HepG2 (cell line): ENCODE data around the gene WDFY1. TPM values are rescaled to one million over a fixed set of nuclear protein-coding genes. Genes with fewer than 3 reads are reported as not detected.

Experiments used
- ARNTL ChIP-seq: sonication (generic); formaldehyde crosslinking; IDR thresholded peaks from 2 replicates; pipeline ENCODE4 v1.4.0; 2020; ENCODE audit warnings: mild to moderate bottlenecking, missing genetic modification reagents
- KAT8 ChIP-seq: IDR thresholded peaks from 2 replicates; pipeline ENCODE4 v1.6.1; 2016; ENCODE audit warnings: missing genetic modification reagents, missing compliant biosample characterization
- KLF15 ChIP-seq: sonication (generic); formaldehyde crosslinking; IDR thresholded peaks from 2 replicates; pipeline ENCODE4 v1.8.1; 2023; ENCODE audit warnings: borderline replicate concordance, mild to moderate bottlenecking, inconsistent platforms, missing genetic modification reagents, mixed read lengths
- MATR3 ChIP-seq: sonication (generic); formaldehyde crosslinking; IDR thresholded peaks from 2 replicates; pipeline ENCODE4 v1.4.0; 2020; ENCODE audit warnings: missing genetic modification reagents
- POLR2A ChIP-seq, 2 experiments: IDR thresholded peaks; 2 replicates each; pipeline ENCODE4 v1.6.1; 2011; ENCODE audit warnings: low read depth in 2 of 2, low read length in 2 of 2, mild to moderate bottlenecking in 1 of 2, moderate library complexity in 1 of 2; ENCODE audit not compliant: insufficient read depth in 1 of 2
- SOX6 ChIP-seq, 2 experiments: fragments of 450-650 bp in 1 of 2; sonication (generic) in 1 of 2; formaldehyde crosslinking in 1 of 2; IDR thresholded peaks; 2 replicates each; pipeline versions ENCODE4 v1.4.0 to v1.6.1; 2017 to 2020; ENCODE audit warnings: antibody characterized with exemption in 1 of 2, mild to moderate bottlenecking in 1 of 2, missing genetic modification reagents in 1 of 2
- ZNF432 ChIP-seq: sonication (generic); formaldehyde crosslinking; IDR thresholded peaks from 2 replicates; pipeline ENCODE4 v1.5.0; 2020; ENCODE audit warnings: missing genetic modification reagents, mild to moderate bottlenecking, borderline replicate concordance
- ZNF777 ChIP-seq: sonication (generic); formaldehyde crosslinking; IDR thresholded peaks from 2 replicates; pipeline ENCODE4 v1.4.0; 2020; ENCODE audit warnings: missing genetic modification reagents
- polyA plus RNA-seq, 8 experiments: library from polyadenylated mRNA; depleted of rRNA in 3 of 8; stranded (reverse) in 7 of 8; unstranded in 1 of 8; fragments of >200 nt; fragmentation: Illumina TruSeq in 4 of 8; extraction: Trizol in 4 of 8; gene quantifications; 2 replicates each; pipeline versions ENCODE4 v1.2.1 to v1.2.3, GENCODE V29; 2011 to 2016; ENCODE audit warnings: low read depth in 4 of 8, missing spikeins in 1 of 8, mixed read lengths in 1 of 8; ENCODE audit not compliant: insufficient read depth in 1 of 8
- total RNA-seq, 5 experiments: library from RNA; depleted of rRNA; stranded (reverse); fragments of >200 nt; fragmentation: Illumina TruSeq; extraction: Trizol; gene quantifications; 2 replicates each; pipeline ENCODE4 v1.2.3, GENCODE V29; 2016; ENCODE audit warnings: low read depth in 1 of 5
- TF ChIP-seq, protein P1 (sequence below): sonication (generic); formaldehyde crosslinking; IDR thresholded peaks from 2 replicates; pipeline ENCODE4 v1.4.0; 2020; ENCODE audit warnings: missing genetic modification reagents, borderline replicate concordance
- TF ChIP-seq, protein P2 (sequence below): IDR thresholded peaks from 2 replicates; pipeline ENCODE4 v1.6.1; 2016
- TF ChIP-seq, protein P3 (sequence below): sonication (generic); formaldehyde crosslinking; IDR thresholded peaks from one replicate; pipeline ENCODE4 v1.5.1; 2020; ENCODE audit warnings: mild to moderate bottlenecking, missing genetic modification reagents; ENCODE audit errors: not compliant biosample characterization
- TF ChIP-seq, protein P4 (sequence below): sonication (generic); formaldehyde crosslinking; IDR thresholded peaks from 2 replicates; pipeline ENCODE4 v1.4.0; 2020; ENCODE audit warnings: missing genetic modification reagents

Gene WDFY1
- total and polyA plus RNA-seq, 2 of the 13 experiments (the other 11 are each of a cell fraction or from before 2014, with no cell fraction given), result 77.0 to 78.4 TPM

DNA sequence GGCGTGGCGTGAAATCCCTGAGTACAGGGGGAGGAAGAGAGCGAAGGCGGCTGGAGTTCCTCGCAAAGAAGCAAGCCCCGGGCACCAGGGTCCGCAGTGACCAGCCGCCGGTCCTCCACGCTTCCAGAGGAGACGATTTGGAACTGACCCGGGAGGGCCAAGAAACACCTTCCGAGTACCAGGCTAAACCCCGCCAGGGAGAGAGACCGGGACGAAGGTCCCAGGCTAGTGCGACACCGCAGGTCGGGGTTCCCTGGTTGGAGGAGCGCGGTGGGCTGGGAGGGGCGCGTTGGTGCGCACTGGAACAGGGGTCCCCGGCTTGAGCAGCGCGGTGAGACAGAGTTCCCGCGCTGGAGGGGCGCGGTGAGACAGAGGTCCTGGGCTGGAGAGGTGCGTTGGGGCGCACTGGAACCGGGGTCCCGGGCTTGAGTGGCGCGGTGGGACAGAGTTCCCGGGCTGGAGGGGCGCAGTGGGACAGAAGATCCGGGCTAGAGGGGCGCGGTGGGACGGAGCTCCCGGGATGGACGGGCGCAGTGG is 901 bp downstream of the WDFY1 start (continued):
- TF ChIP-seq, protein P1, sequence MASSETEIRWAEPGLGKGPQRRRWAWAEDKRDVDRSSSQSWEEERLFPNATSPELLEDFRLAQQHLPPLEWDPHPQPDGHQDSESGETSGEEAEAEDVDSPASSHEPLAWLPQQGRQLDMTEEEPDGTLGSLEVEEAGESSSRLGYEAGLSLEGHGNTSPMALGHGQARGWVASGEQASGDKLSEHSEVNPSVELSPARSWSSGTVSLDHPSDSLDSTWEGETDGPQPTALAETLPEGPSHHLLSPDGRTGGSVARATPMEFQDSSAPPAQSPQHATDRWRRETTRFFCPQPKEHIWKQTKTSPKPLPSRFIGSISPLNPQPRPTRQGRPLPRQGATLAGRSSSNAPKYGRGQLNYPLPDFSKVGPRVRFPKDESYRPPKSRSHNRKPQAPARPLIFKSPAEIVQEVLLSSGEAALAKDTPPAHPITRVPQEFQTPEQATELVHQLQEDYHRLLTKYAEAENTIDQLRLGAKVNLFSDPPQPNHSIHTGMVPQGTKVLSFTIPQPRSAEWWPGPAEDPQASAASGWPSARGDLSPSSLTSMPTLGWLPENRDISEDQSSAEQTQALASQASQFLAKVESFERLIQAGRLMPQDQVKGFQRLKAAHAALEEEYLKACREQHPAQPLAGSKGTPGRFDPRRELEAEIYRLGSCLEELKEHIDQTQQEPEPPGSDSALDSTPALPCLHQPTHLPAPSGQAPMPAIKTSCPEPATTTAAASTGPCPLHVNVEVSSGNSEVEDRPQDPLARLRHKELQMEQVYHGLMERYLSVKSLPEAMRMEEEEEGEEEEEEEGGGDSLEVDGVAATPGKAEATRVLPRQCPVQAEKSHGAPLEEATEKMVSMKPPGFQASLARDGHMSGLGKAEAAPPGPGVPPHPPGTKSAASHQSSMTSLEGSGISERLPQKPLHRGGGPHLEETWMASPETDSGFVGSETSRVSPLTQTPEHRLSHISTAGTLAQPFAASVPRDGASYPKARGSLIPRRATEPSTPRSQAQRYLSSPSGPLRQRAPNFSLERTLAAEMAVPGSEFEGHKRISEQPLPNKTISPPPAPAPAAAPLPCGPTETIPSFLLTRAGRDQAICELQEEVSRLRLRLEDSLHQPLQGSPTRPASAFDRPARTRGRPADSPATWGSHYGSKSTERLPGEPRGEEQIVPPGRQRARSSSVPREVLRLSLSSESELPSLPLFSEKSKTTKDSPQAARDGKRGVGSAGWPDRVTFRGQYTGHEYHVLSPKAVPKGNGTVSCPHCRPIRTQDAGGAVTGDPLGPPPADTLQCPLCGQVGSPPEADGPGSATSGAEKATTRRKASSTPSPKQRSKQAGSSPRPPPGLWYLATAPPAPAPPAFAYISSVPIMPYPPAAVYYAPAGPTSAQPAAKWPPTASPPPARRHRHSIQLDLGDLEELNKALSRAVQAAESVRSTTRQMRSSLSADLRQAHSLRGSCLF (CRISPR knock-in tag), result no peak
- TF ChIP-seq, protein P2, sequence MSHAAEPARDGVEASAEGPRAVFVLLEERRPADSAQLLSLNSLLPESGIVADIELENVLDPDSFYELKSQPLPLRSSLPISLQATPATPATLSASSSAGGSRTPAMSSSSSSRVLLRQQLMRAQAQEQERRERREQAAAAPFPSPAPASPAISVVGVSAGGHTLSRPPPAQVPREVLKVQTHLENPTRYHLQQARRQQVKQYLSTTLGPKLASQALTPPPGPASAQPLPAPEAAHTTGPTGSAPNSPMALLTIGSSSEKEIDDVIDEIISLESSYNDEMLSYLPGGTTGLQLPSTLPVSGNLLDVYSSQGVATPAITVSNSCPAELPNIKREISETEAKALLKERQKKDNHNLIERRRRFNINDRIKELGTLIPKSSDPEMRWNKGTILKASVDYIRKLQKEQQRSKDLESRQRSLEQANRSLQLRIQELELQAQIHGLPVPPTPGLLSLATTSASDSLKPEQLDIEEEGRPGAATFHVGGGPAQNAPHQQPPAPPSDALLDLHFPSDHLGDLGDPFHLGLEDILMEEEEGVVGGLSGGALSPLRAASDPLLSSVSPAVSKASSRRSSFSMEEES (CRISPR knock-in tag), result no peak; the same call in 1 of the 2 replicates
- TF ChIP-seq, protein P3, sequence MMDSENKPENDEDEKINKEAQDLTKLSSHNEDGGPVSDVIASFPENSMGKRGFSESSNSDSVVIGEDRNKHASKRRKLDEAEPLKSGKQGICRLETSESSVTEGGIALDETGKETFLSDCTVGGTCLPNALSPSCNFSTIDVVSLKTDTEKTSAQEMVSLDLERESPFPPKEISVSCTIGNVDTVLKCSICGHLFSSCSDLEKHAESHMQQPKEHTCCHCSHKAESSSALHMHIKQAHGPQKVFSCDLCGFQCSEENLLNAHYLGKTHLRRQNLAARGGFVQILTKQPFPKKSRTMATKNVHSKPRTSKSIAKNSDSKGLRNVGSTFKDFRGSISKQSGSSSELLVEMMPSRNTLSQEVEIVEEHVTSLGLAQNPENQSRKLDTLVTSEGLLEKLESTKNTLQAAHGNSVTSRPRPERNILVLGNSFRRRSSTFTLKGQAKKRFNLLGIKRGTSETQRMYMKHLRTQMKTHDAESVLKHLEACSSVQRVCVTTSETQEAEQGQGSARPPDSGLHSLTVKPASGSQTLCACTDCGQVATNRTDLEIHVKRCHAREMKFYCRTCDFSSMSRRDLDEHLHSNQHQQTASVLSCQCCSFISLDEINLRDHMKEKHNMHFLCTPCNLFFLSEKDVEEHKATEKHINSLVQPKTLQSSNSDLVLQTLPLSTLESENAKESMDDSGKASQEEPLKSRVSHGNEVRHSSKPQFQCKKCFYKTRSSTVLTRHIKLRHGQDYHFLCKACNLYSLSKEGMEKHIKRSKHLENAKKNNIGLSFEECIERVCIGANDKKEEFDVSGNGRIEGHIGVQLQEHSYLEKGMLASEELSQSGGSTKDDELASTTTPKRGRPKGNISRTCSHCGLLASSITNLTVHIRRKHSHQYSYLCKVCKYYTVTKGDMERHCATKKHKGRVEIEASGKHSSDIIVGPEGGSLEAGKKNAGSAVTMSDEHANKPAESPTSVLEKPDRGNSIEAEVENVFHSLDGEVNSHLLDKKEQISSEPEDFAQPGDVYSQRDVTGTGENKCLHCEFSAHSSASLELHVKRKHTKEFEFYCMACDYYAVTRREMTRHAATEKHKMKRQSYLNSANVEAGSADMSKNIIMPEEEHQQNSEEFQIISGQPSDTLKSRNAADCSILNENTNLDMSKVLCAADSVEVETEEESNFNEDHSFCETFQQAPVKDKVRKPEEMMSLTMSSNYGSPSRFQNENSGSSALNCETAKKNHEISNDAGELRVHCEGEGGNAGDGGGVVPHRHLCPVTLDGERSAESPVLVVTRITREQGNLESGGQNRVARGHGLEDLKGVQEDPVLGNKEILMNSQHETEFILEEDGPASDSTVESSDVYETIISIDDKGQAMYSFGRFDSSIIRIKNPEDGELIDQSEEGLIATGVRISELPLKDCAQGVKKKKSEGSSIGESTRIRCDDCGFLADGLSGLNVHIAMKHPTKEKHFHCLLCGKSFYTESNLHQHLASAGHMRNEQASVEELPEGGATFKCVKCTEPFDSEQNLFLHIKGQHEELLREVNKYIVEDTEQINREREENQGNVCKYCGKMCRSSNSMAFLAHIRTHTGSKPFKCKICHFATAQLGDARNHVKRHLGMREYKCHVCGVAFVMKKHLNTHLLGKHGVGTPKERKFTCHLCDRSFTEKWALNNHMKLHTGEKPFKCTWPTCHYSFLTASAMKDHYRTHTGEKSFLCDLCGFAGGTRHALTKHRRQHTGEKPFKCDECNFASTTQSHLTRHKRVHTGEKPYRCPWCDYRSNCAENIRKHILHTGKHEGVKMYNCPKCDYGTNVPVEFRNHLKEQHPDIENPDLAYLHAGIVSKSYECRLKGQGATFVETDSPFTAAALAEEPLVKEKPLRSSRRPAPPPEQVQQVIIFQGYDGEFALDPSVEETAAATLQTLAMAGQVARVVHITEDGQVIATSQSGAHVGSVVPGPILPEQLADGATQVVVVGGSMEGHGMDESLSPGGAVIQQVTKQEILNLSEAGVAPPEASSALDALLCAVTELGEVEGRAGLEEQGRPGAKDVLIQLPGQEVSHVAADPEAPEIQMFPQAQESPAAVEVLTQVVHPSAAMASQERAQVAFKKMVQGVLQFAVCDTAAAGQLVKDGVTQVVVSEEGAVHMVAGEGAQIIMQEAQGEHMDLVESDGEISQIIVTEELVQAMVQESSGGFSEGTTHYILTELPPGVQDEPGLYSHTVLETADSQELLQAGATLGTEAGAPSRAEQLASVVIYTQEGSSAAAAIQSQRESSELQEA (CRISPR knock-in tag), result peak; percentile 78
- TF ChIP-seq ZNF432 (CRISPR knock-in tag), result no peak
- peak; percentile 42 to 57; a peak in 2 of 4 replicates for TF ChIP-seq POLR2A (IDR thresholded peaks at IDR 0.05; ENCODE audit: insufficient read depth in 1 of 2, low read depth in 2 of 2, low read length in 2 of 2)
- 0 out of 2 replicates have a peak, but pooled peaks have one; percentile 8 for TF ChIP-seq KLF15 (CRISPR knock-in tag)
- TF ChIP-seq SOX6 (IDR thresholded peaks at IDR 0.05), result no peak
- 0 out of 2 replicates have a peak, but pooled peaks have one; percentile 34 for TF ChIP-seq SOX6 (CRISPR knock-in tag; IDR thresholded peaks at IDR 0.05)
- TF ChIP-seq, protein P4, sequence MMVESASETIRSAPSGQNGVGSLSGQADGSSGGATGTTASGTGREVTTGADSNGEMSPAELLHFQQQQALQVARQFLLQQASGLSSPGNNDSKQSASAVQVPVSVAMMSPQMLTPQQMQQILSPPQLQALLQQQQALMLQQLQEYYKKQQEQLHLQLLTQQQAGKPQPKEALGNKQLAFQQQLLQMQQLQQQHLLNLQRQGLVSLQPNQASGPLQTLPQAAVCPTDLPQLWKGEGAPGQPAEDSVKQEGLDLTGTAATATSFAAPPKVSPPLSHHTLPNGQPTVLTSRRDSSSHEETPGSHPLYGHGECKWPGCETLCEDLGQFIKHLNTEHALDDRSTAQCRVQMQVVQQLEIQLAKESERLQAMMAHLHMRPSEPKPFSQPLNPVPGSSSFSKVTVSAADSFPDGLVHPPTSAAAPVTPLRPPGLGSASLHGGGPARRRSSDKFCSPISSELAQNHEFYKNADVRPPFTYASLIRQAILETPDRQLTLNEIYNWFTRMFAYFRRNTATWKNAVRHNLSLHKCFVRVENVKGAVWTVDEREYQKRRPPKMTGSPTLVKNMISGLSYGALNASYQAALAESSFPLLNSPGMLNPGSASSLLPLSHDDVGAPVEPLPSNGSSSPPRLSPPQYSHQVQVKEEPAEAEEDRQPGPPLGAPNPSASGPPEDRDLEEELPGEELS (CRISPR knock-in tag), result no peak
- TF ChIP-seq ARNTL (CRISPR knock-in tag), result 0 out of 2 replicates have a peak, but pooled peaks have one; percentile 61
- TF ChIP-seq ZNF777 (CRISPR knock-in tag), result no peak
- TF ChIP-seq KAT8 (CRISPR knock-in tag), result 0 out of 2 replicates have a peak, but pooled peaks have one; percentile 30
- TF ChIP-seq MATR3 (CRISPR knock-in tag), result no peak
